Astrocyte (in vitro differentiated cells and primary cell): ENCODE data around the gene UBAC2. TPM values are rescaled to one million over a fixed set of nuclear protein-coding genes. Genes with fewer than 3 reads are reported as not detected.

Experiments
- DNase-seq: peaks from one replicate; pipeline ENCODE4 v3.0.0-alpha.2; 2010; ENCODE audit warnings: low read depth
- FAIRE-seq: peaks from 2 replicates; lab custom pipeline; 2011; peaks lifted over from hg19 to GRCh38; lab: Jason Lieb, UNC
- H2AFZ ChIP-seq: 2 replicates; pipeline ENCODE4 v1.6.0; 2012; ENCODE audit warnings: low read depth, low read length, inconsistent platforms
- H3K27ac ChIP-seq: 2 replicates; pipeline ENCODE4 v1.5.1; 2011; ENCODE audit warnings: low read depth, low read length, inconsistent platforms
- H3K27me3 ChIP-seq: 2 replicates; pipeline ENCODE4 v1.6.0; 2011; ENCODE audit warnings: low read length, inconsistent platforms; ENCODE audit not compliant: insufficient read depth
- H3K36me3 ChIP-seq: 2 replicates; pipeline ENCODE4 v1.5.1; 2011; ENCODE audit warnings: low read length, inconsistent platforms; ENCODE audit not compliant: insufficient read depth
- H3K4me1 ChIP-seq: 2 replicates; pipeline ENCODE4 v1.5.1; 2011; ENCODE audit warnings: low read length, inconsistent platforms; ENCODE audit not compliant: insufficient read depth
- H3K4me2 ChIP-seq: 2 replicates; pipeline ENCODE4 v1.6.0; 2012; ENCODE audit warnings: low read length, inconsistent platforms
- H3K4me3 ChIP-seq: 2 replicates; pipeline ENCODE4 v1.5.1; 2011; ENCODE audit warnings: low read depth, mild to moderate bottlenecking, low read length, inconsistent platforms; ENCODE audit not compliant: insufficient read depth
- H3K79me2 ChIP-seq: 2 replicates; pipeline ENCODE4 v1.6.0; 2012; ENCODE audit warnings: mild to moderate bottlenecking, low read length, inconsistent platforms; ENCODE audit not compliant: insufficient read depth
- H3K9ac ChIP-seq: 2 replicates; pipeline ENCODE4 v1.6.0; 2012; ENCODE audit warnings: mild to moderate bottlenecking, low read length, inconsistent platforms
- H3K9me3 ChIP-seq: 2 replicates; pipeline ENCODE4 v1.5.1; 2012; ENCODE audit warnings: low read depth, mild to moderate bottlenecking, low read length, inconsistent platforms; ENCODE audit not compliant: insufficient read depth
- H4K20me1 ChIP-seq: 2 replicates; pipeline ENCODE4 v1.6.0; 2012; ENCODE audit warnings: low read length, inconsistent platforms; ENCODE audit not compliant: insufficient read depth
- H3K27ac Mint-ChIP-seq: one replicate; pipeline ENCODE4 v1.8.0; 2021; ENCODE audit warnings: mild to moderate bottlenecking, mixed read lengths; ENCODE audit not compliant: unreplicated experiment
- H3K27me3 Mint-ChIP-seq: one replicate; pipeline ENCODE4 v1.8.0; 2021; ENCODE audit warnings: low read depth, mixed read lengths; ENCODE audit not compliant: unreplicated experiment
- H3K36me3 Mint-ChIP-seq: one replicate; pipeline ENCODE4 v1.8.0; 2021; ENCODE audit warnings: low read depth, mixed read lengths; ENCODE audit not compliant: unreplicated experiment
- H3K4me1 Mint-ChIP-seq: one replicate; pipeline ENCODE4 v1.8.0; 2021; ENCODE audit warnings: low read depth, mixed read lengths; ENCODE audit not compliant: unreplicated experiment
- H3K4me3 Mint-ChIP-seq: one replicate; pipeline ENCODE4 v1.8.0; 2021; ENCODE audit warnings: mild to moderate bottlenecking, moderate library complexity, mixed read lengths; ENCODE audit not compliant: unreplicated experiment
- H3K9me3 Mint-ChIP-seq: one replicate; pipeline ENCODE4 v1.8.0; 2021; ENCODE audit warnings: mild to moderate bottlenecking, mixed read lengths; ENCODE audit not compliant: unreplicated experiment
- EZH2 ChIP-seq: IDR thresholded peaks from 2 replicates; pipeline ENCODE4 v1.6.1; 2012; ENCODE audit warnings: mild to moderate bottlenecking, low read length, inconsistent platforms; ENCODE audit not compliant: insufficient read depth
- total RNA-seq: library from RNA; stranded (reverse); gene quantifications from 2 replicates; pipeline ENCODE4 v1.2.1, GENCODE V29; 2021
- TF ChIP-seq, protein P1 (sequence below): IDR thresholded peaks from 2 replicates; pipeline ENCODE4 v1.5.1; 2011; ENCODE audit warnings: low read depth, mild to moderate bottlenecking, inconsistent platforms, low read length, moderate library complexity; ENCODE audit not compliant: insufficient read depth

The UBAC2 gene
- total RNA-seq, 1 donor from 2014 or later = 61.0 TPM

DNA sequence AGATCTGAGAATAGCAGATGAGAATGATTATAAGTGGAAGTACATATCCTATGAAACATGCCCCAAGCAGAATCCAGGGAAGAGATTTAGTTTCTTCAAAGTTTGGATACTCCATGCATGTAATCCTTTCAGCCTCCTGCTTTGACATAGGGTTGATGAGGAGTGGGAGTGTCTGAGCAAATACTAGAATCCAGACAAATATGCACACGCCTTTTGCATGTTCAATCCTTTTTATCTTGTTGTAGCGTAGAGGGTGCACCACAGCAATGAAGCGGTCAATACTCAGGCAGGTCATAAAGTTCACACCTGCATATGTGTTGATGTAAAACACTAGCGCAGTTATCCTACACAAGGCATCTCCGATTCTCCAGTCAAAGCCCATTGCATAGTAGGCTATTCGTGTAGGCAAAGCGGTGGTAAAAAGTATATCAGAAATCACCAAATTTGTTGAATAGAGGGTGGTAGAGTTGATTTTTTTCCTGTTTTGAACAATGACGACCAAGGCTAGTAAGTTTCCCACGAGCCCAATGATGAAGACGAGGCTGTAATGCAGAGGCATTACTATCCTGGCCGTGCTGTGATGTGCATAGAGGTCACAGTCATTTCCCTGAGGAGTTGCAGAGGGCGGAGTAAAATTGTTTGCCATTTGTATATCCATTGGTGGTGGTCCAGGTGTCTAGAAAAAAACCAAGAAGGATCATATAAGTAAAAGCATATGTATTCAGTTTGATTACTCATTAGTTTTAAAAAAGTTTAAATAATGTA lies 95.0 kb downstream of the UBAC2 start:
- TF ChIP-seq, protein P1, sequence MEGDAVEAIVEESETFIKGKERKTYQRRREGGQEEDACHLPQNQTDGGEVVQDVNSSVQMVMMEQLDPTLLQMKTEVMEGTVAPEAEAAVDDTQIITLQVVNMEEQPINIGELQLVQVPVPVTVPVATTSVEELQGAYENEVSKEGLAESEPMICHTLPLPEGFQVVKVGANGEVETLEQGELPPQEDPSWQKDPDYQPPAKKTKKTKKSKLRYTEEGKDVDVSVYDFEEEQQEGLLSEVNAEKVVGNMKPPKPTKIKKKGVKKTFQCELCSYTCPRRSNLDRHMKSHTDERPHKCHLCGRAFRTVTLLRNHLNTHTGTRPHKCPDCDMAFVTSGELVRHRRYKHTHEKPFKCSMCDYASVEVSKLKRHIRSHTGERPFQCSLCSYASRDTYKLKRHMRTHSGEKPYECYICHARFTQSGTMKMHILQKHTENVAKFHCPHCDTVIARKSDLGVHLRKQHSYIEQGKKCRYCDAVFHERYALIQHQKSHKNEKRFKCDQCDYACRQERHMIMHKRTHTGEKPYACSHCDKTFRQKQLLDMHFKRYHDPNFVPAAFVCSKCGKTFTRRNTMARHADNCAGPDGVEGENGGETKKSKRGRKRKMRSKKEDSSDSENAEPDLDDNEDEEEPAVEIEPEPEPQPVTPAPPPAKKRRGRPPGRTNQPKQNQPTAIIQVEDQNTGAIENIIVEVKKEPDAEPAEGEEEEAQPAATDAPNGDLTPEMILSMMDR = no peak
- no peak for TF ChIP-seq EZH2
- no peak overlapping the region for H3K4me3 ChIP-seq
- Mint-ChIP-seq H3K4me3 (no peak overlapping the region), H3K27ac (no peak overlapping the region), H3K27me3 (no peaks in the 10 kb centered on the region), H3K4me1 (peaks cover 35% of the 10 kb centered on the region), H3K9me3 (no peaks in the 10 kb centered on the region), H3K36me3 (peaks cover 3% of the 10 kb centered on the region)
- H3K27me3 ChIP-seq = no peaks in the 10 kb centered on the region
- H2AFZ ChIP-seq = no peak overlapping the region
- no peaks in the 10 kb centered on the region for H3K36me3 ChIP-seq
- peaks cover 3% of the 10 kb centered on the region for H3K4me1 ChIP-seq
- no peak for FAIRE-seq
- no peak overlapping the region for H3K27ac ChIP-seq
- no peak overlapping the region for H3K9ac ChIP-seq
- no peak overlapping the region for H3K4me2 ChIP-seq
- no peak for DNase-seq
- peaks cover 13% of the 10 kb centered on the region for H4K20me1 ChIP-seq
- no peaks in the 10 kb centered on the region for H3K79me2 ChIP-seq
- H3K9me3 ChIP-seq = no peaks in the 10 kb centered on the region

DNA sequence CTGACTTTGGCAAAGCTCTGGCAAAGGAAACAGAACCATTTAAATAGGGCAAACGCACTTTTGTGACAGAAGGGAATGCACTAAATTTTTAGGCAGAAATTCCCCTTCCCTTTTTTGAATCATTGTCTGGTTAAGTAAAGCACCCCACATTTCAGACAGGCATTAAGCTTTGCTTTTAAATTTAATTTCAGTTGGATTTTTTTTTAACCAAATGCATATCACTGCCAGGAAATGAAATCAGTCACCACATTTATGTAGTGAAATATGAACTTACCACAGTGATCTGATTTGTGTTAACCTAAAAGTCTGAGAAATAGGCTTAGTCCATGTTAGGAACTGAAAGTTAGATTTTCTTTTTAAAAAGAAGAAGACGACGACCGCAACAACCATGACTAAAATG lies 95.7 kb downstream of the UBAC2 start:
- H3K4me2 ChIP-seq = peak overlapping the region; percentile 16
- Mint-ChIP-seq H3K4me3 (no peak overlapping the region), H3K27ac (peak overlapping the region; percentile 16), H3K9me3 (no peaks in the 10 kb centered on the region), H3K4me1 (peaks cover 35% of the 10 kb centered on the region), H3K27me3 (no peaks in the 10 kb centered on the region), H3K36me3 (no peaks in the 10 kb centered on the region)
- no peaks in the 10 kb centered on the region for H3K9me3 ChIP-seq
- H3K27me3 ChIP-seq = no peaks in the 10 kb centered on the region
- peak; percentile 58 for FAIRE-seq
- TF ChIP-seq EZH2 = no peak
- TF ChIP-seq, protein P1 = no peak
- H3K36me3 ChIP-seq = no peaks in the 10 kb centered on the region
- no peak for DNase-seq
- H2AFZ ChIP-seq = no peak overlapping the region
- no peaks in the 10 kb centered on the region for H3K79me2 ChIP-seq
- H4K20me1 ChIP-seq = peaks cover 13% of the 10 kb centered on the region
- H3K4me3 ChIP-seq = no peak overlapping the region
- H3K9ac ChIP-seq = no peak overlapping the region
- no peak overlapping the region for H3K27ac ChIP-seq
- H3K4me1 ChIP-seq = peaks cover 3% of the 10 kb centered on the region

DNA sequence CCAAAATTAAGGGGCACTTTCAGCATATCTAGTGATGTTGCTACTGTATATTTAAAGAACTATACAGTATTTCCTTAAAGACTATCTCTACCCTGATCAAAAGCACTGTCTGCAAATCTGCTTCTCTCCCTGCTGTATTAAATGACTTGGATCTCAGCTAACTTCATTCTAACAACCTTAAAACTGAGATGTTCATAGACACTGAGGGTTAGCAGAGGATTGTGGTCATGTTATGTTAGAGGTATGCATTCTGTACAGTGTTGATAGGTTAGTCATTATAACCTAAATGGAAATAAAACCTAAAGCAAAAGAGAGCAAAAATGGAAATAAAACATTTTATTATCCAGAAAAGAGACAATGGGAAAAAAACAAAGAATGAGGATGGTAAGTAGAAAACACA lies 96.7 kb downstream of the UBAC2 start:
- peak overlapping the region; percentile 73 for H3K27ac Mint-ChIP-seq
- Histone ChIP-seq H3K4me1 (peaks cover 3% of the 10 kb centered on the region), H3K4me3 (no peak overlapping the region), H4K20me1 (peaks cover 13% of the 10 kb centered on the region), H3K27me3 (no peaks in the 10 kb centered on the region), H2AFZ (no peak overlapping the region), H3K36me3 (no peaks in the 10 kb centered on the region), H3K9me3 (no peaks in the 10 kb centered on the region), H3K4me2 (peak overlapping the region; percentile 21), H3K27ac (no peak overlapping the region), H3K79me2 (no peaks in the 10 kb centered on the region), H3K9ac (no peak overlapping the region)
- no peak for TF ChIP-seq EZH2
- TF ChIP-seq, protein P1 = no peak
- peaks cover 38% of the 10 kb centered on the region for H3K4me1 Mint-ChIP-seq
- H3K36me3 Mint-ChIP-seq = no peaks in the 10 kb centered on the region
- no peaks in the 10 kb centered on the region for H3K9me3 Mint-ChIP-seq
- no peak for FAIRE-seq
- no peaks in the 10 kb centered on the region for H3K27me3 Mint-ChIP-seq
- H3K4me3 Mint-ChIP-seq = no peak overlapping the region
- DNase-seq = no peak
